Left renal pelvis (tissue), 4 donors: Measurements from ENCODE around the gene ABAT. TPM values are rescaled to one million over a fixed set of nuclear protein-coding genes. Genes with fewer than 3 reads are reported as not detected.

Experiments used
- DNase-seq, 4 donors: peaks; one replicate each; pipeline ENCODE4 v3.0.0-alpha.2; 2013; ENCODE audit warnings: low read depth in 4 of 4, low spot score in 3 of 4
- polyA plus RNA-seq, 4 donors: library from polyadenylated mRNA; unstranded; fragments of 120-200 nt; gene quantifications; one replicate each; pipeline ENCODE4 v1.2.1, GENCODE V29; 2013; ENCODE audit not compliant: insufficient read length in 4 of 4

ABAT gene
- polyA plus RNA-seq, 4 donors: 12.0 to 64.2 (median 53.0) TPM

DNA sequence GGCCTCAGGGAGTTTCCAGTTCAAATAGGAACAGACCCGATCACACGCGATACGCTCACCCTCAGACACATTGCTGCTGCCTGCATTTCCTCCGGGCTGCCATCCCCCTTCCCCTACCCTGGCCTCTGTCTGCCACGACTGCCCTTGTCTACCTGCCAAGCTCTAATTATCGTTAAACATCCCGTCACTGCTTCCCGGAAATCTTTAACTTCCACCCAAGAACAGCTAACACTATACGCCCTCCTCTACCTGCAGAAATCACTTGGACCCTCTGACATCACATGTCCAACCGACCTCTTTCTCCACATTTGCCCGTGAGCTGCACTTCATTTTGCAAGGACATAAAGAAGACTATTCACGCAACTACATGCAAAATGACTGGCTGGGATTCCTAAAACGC lies 40.4 kb downstream of the ABAT start:
- no peak for DNase-seq

DNA sequence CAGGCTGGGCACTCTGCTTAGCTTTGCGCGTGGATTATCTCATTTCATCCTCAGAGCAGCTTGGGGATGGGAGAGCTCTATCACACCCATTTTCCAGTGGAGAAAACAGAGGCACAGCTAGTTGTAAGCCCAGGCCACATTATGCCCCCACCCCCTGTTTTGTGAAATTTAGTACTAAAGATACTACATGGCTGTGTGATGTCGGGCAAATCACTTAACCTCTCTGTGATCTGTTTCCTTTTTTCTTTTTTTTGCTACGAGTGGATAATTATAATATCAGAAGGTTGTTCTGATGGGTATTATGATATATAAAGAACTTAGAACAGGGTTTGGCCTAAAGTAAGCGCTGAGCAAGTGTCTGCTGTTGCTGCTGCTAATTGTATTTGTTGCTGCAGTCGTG lies 41.6 kb downstream of the ABAT start:
- no peak for DNase-seq

DNA sequence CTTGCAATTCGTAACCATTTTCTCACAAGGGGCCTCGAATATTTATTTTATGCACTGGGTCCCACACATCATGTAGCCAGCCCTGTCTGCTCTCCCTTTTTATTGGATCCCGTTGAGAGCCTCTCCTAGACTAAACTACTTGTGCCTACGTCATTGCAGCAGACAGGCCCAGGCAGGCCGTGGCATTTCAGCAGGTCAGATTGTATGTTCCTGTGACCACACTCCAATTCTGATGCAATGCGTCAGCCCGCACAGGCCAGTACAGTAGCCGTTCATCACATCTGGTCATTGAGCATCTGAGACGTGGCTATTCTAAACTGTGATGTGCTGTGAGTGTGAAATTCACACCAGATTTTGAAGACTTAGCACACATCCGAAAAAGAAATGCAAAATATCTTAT lies 42.2 kb downstream of the ABAT start:
- no peak for DNase-seq

DNA sequence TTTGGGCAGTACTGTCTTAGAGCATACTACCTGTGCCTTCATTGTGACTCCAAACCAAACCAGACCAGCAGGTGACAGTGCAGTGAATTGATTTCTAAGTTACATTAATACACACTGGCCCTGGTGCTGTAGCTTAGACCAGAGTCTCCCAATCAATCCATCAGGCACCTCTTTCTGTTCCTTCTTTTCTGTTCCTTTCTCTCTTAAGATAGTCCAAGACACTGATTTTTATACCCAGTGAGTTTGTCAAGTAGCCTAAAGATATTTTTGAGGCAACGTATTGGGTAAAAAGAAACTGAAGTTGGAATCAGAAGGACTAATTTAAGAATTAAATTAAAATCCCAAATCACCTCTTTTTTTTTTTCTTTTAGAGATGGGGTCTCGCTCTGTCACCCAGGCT lies 43.1 kb downstream of the ABAT start:
- no peak for DNase-seq

DNA sequence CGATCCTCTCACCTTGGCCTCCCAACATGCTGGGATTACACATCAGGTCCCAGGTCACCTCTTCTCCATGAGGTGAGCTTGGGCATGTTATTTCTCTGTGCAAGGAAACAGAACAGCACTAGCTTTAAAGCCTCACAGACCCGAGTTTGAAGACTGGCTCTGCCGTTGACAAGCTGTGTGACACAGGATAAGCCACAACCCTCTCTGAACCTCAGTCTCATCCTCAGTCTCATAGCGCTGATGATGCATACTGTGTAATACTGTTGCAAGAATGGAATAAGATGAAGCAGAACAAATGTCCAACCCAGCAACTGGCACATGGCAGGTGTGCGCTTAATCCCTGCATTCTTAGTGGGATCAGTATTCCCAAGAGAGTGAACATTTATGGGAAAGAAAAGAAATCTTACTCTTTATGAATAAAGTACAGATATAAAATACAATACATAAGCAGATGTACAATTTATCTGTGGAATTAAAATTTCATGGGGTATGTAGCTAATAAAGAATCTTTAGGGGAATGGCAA lies 43.5 kb downstream of the ABAT start:
- no peak for DNase-seq

DNA sequence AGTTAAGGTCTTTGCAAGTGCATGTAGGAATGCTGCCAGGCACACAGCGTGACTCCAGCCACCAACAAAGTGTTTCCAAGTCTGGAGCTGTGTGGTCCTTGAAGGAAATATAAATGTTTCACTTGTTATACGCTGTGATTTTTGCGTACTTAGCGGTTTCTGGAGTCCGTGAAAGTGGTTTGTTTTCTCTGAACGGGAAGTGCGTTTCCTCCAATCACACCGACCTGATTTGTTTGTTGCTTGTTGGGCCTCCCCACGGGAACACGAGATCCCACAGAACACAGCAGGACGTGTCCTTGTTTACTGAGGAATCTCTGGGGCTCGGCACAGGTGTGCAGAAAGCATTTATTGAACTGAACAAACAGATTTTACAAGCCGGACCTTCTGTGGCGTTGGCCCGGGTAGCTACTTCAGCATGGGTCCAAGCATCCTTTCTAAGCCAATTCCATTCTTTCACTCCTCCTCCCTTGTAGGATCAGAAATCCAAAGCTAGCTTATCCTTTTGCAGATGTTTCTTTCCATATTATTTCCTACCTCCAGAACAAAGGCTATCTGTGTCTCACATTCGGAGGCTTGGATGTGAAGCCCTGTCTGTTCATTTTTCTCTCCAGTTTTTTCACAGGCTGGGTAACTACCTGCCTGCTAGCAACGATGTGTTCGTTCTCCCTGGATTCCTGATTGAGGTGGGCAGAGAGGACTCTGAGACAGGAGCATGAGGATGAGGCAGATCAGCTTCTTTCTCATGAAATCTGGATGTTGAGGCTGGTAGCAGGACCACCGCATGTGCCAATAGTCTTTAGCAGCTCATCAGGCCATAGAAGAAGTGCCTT lies 44.6 kb downstream of the ABAT start:
- no peak for DNase-seq

DNA sequence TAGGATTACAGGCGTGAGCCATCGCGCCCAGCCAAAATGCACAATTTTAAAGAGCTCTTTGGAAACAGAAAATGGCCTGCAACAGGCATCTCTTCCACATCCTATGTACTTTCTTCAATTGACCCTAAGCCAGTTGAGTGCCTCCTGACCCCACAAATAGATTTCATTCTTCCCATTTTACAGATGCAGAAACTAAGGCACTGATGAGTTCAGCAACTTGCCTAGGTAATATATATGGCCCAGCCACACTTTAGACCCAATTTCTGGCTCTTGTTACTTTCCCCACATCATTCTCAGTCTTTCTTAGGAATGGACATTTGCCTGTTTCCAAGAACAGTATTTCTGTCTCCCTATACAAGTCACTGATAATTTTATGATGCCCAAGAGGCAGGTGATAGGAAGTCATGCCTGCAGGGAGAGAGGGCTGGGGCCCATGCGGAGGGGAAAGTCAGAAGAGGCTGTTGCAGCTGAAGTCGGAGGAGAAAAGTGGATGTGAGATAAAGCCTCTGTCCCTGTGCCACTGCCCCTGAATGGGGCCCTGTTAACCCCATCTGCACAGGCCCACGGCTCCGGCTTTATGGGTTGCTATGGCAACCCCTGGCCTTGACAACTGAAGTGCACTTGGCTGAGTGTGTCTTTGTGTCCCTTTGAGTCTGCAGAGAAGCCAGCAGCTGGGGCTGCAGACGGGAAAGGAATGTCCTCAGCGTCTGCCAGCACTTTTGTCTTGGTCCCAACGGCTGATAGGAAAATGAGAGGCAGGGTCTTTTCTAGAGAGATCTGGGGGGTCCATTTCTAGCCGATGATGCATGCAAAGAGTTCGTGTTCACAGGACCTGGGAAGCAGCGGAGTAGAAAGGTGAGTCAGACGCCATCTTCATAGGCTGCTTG lies 45.9 kb downstream of the ABAT start:
- DNase-seq: peak in 2 of 4 donors; percentile 53 to 67

DNA sequence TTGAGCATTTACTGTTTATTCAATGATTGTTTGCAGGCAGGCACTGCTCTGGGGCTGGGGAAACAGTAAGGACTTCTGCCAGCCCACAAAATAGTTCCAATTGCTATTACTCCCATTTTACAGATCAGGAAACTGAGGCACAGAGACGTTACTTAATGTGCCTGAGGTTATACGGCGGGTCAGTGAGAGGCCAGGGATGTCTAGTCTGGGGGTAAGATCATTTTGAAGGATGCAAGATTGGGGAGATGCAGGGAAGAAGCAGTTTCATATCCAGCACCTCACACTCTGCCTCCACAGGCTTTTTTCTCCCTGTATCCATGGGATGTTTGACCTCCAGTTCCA lies 46.5 kb downstream of the ABAT start:
- DNase-seq: no peak

DNA sequence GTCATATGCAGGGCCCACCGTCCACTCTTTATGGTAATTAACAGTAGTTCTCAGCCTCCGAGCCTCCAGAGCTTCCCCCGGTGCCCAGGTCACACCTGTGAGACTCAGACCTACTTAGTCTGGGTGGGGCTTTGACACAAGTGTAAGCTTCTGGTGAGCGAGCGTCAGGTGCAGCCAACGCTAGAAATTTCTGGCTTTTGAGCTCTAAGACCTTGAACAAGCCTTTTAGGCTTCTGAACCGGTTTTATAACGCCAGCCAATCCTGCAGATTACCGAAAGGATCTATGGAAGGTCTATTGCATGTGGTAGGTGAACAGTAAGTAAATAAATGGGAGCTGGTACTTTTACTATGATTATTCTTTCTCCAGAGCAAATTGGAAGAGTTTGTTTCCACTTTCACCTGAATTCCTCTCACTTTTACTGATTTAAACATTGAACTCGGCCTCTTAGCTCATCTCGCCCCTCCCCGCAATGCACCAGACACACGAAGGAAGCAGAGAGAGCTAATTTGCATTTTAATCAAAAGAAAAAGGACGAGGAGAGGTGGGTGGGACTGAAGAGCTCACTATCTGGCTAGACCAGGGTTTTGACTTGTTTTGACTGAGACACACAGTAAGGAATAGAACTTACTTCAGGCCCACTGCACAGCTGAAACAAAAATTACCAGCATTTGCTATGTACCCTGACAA lies 47.1 kb downstream of the ABAT start:
- no peak for DNase-seq

DNA sequence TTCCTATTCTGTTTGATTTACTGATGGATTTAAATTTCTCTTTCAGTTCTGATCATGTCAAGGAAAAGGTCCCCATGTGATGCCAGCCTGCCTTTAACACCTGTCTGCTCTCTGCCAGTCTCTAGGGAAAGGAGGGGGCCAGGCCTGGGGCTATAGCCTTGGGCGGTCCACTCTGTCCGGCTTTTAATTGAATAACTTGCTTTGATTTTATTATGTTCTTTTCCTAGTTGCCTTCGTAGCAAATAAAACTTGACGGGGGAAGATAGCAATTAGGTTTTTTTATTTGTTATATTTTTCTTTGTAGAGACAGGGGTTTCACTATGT lies 47.6 kb downstream of the ABAT start:
- DNase-seq: no peak

DNA sequence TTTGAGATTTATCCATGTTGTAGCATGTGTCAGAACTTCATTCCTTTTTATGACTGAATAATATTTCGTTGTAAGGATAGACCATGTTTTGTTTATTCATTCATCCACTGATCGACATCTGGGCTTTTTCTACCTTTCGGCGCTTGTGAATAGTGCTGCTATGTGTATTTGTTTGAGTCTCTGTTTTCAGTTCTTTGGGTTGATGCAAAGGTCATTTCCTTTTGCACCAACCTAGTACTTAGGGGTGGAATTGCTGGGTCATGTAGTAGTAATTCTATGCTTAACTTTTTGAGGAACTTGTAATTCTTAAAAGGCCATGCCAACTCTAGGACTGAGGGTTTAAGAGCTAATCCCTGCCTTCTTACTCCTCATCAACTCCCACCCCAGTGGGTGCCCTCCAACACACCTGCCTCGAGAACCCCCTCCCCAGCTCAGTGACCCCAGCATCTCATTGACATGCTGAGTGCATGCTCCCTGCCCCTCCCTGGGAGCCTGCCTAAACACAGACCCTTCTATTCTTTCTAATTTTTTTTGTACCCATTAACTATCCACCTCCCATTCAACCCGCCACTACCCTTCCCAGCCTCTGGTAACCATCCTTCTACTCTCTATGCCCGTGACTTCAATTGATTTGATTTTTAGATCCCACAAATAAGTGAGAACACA lies 51.2 kb downstream of the ABAT start:
- DNase-seq: no peak

DNA sequence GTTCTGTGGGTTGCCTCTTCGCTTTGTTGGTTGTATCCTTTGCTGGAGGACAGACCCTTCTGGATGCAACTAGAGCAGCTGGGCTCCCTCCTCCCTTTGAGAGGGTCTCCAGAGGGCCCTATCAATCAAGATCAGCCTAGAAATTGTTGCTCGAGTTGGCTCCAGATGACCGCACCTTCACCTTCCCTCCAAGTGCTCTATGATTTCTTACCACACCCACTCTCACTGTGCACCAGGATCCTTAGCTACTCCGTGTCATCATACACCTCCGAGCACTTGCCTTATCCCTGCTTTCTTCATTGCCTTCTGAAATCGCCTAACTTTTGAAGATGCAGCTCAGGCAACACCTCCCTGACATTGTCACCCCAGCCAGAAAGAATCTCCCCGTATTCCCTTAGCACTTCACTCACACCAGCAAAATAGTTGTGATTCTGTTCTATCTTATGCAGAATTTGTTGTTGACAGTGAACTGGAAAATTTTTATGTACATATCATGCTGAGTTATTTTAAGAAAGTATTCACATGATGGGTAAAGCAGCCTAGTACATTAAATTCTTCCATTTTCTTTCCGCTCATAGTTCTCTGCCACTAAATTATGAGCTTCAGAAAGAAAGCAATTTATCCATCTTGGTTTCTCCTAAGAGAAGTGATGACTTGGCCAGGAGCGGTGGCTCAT lies 52.9 kb downstream of the ABAT start:
- no peak for DNase-seq

DNA sequence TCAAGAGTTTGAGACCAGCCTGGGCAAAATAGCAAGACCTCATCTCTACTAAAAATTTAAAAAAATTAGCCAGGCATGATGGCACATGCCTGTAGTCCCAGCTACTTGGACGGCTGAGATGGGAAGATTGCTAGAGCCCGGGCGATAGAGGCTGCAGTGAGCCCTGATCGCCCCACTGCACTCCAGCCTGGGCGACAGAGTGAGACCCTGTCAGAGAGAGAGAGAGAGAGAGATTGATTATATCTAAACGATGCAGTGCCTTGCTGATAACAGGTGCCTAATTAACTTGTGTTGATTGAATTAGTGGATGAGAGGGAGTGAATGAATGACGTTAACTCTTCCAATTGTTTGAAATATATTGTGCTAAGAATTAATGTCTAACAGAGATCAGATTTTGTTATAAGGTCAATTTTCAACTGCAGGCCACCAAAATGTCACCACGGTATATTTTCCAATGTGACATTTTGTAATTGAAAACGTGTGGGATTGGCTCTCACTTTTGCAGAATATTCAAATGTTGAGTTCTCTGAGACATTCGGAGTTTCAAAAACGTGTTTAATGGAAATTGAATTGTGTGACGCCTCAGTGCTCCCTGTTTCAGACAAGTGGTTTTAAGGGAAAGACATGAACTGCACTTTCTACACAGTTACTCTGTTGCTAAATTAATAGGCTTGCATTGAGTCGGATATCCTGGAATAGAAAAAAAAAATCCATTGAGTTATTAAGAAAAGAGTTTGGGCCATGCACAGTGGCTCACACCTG lies 53.6 kb downstream of the ABAT start:
- DNase-seq: no peak

DNA sequence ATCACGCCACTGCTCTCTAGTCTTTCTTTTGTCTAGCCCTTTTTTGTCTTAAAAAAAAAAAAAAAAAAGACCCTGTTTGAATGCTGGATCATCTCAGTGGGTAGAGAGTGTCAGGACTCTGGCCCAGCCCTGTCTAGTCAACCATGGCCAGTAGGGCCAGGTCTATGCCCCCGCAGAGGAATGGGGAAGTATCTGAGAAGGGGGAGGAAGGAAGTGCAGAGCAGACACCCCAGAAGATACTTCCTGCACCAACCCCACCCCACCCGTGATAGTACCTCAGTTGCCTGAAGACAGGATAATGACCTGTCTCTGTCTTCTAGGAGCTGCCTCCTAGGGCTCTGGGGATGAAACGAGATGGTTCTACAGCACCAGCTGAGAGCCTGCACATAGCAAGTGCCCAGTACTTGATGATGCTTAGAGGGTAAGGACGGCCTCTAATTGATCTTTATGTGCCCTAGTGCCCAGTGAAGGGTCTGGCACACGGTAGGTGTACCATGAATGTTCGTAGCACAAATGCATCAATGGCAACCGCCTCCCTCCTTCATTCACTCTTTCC lies 55.4 kb downstream of the ABAT start:
- no peak for DNase-seq

DNA sequence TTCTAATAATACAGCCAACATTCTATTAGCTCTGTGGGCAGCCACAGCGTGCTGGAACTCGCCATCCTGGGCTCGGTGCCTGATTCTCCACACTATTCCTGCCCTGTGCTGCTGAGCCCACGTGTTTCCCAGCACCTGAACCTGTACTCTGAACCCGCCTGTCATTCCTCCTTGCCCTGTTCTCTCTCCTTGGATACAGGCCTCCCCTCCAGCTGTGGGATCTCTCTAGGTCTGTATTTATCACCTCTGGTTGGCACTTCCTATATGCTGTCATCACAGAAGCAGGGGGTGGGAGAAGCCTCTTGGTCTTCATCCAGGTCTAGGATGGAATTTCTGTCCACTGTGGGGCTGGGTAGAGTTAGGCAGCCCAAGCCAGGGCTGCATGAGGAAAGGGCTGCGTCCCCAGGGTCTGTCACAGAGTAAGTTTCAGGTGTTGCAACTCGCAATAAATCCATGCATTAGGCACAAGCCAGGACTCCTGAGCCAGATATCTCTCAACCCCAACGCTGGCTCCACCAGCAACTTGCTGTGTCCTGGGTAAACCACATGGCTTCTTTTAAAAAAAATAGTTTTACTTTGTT lies 56.0 kb downstream of the ABAT start:
- no peak for DNase-seq

DNA sequence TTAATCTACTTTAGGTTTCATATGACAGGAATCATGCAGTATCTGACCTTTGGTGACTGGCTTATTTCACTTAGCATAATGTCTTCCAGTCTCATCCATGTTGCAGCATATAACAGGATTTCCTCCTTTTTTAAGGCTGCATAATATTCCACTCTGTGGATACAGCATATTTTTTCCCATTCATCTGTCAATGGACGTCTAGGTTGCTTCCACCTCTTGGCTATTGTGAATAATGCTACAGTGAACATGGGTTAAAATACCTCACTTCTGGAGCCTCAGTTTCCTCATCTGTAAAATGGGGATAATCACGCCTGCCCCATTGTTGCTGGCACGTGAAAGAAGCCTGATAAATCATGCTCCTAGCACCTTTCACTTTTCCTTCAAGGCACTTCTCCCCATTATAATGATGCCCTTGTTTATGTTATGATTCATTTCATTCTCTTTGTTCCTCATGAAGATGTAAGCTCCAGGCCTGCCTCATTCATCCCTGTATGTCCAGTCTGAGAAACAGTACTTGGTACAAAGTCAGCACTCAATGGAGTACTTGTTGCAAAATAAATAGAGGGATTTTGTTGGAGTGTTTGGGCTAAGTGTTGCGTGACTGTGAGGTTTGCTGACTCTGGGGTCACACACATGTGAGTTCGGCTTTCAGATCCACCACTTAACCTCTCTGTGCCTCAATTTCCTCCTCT lies 59.6 kb downstream of the ABAT start:
- DNase-seq: no peak

DNA sequence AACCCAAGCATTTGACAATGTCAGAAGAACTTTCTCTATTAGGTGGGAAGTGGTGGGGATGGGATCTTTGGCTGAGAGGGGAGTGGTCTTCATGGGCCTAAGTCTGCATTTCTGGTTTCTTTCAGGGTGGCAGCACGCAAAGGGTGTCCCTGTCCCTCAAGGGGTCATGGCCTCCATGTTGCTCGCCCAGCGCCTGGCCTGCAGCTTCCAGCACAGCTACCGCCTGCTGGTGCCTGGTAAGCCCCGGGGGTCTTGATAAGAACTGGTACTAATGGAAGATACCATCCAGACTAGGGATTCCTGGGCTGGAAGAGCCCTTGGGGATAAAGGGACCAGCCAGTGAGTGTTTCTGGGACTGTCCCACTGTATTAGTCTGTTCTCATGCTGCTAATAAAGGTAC lies 61.2 kb downstream of the ABAT start:
- no peak for DNase-seq

DNA sequence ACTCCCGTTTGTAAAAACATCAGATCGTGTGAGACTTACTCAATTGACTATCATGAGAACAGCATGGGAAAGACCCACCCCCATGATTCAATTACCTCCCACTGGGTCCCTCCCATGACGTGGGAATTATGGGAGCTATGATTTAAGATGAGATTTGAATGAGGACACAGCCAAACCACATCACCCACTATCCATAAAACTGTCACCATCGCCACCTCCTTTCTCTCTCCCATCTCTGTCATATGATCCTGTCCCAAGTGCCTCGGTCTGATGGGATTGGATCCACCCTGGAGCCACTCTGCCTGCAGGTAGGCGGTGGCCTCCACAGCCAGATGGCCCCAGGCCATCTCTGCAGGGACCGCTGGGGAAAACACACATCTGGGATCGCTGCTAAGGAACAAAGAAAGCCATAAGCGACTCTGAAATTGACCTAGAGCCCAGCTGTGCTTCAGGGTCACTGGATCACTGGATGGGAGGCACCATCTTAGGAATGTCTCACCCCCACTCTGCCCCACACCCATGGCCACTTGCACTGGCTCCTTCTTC lies 61.8 kb downstream of the ABAT start:
- DNase-seq: no peak
